SH-SY5Y (cell line): ENCODE results near the gene PPP2R2D.

ENCODE experiments used
- GATA2 ChIP-seq: IDR thresholded peaks from 2 replicates; pipeline ENCODE4 v1.6.1; 2011; ENCODE audit warnings: mild to moderate bottlenecking, low read depth, low read length
- GATA3 ChIP-seq: IDR thresholded peaks from 2 replicates; pipeline ENCODE4 v1.6.1; 2011; ENCODE audit warnings: low read depth, mild to moderate bottlenecking, low read length, moderate library complexity

DNA sequence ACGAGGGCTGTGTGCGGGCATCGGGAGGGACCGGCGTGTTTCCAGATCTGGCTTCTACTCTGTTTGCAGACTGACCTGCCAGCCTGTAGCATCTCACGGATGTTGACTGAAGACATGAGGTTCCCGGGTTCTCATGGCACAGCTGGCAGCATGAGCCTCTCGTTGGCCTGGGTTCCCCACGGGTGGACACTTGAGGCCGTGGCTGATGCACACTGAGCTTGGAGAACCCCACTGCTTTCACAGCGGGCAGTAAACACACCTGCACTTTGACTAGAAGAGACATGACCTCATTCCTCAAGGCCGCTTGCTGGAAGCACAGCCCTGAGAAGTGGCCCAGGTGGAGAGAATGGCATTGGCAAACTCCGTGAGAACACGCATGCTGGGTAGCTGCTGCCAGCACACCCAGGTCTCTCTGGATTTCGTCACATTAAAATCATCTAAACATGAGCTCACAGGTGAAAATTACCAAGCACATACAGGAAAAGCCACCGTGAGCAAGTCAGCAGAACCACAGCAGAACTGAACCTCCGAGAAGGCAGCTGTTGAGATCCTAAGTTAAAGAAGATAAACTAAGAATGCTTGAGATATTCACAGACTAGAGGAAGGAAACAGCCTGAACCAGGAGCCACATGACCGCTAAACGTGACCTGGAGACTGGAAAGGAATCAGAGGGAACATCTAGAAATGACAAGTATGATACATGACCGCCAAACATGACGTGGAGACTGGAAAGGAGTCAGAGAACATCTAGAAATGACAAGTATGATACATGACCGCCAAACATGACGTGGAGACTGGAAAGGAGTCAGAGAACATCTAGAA, 48.4 kb downstream of the PPP2R2D start:
- TF ChIP-seq GATA2 (no peak), GATA3 (no peak)
